ENCODE results near the gene POU3F1.

GRCh38 chr1:38025664-38026063, 20.9 kb downstream of the POU3F1 start:
- TF ChIP-seq CTCF (IDR thresholded peaks at IDR 0.05; ENCODE audit: insufficient read depth, low read length): no peak
- no peak for TF ChIP-seq REST (IDR thresholded peaks at IDR 0.05; ENCODE audit: insufficient replicate concordance, low read depth)
- no peak for TF ChIP-seq SPI1 (IDR thresholded peaks at IDR 0.05; ENCODE audit: borderline replicate concordance, low read depth)
